Nucleus accumbens (tissue), 56 donors: ENCODE measurements around the gene CATSPER3.

Experiments used
- DNase-seq, 56 donors: peaks; one replicate each; lab custom pipeline; 2025; lab: John Stamatoyannopoulos, UW

CATSPER3 gene

DNA sequence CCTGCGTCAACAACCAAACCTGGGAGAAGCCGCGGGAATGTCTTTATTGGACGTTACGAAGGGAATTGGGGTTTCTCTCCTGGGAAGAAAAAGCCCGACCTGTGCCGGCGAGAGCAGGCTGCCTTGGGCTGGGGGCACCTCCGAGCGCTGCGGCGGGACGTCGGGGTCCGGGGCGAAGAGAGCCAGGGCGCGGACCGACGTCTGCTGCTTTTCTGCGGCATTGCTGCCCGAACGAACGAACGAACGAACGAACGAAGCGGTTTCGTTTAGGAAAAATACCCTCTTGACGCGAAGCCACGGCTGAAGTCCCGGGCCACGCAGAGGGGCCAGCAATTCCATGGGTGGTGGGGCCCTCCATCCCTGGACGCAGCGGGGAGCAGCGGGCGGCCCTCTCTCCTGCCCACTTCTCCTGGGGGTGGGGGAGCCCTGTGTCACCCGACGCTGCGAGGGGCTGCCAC, 71.1 kb downstream of the CATSPER3 start:
- no peak for DNase-seq

DNA sequence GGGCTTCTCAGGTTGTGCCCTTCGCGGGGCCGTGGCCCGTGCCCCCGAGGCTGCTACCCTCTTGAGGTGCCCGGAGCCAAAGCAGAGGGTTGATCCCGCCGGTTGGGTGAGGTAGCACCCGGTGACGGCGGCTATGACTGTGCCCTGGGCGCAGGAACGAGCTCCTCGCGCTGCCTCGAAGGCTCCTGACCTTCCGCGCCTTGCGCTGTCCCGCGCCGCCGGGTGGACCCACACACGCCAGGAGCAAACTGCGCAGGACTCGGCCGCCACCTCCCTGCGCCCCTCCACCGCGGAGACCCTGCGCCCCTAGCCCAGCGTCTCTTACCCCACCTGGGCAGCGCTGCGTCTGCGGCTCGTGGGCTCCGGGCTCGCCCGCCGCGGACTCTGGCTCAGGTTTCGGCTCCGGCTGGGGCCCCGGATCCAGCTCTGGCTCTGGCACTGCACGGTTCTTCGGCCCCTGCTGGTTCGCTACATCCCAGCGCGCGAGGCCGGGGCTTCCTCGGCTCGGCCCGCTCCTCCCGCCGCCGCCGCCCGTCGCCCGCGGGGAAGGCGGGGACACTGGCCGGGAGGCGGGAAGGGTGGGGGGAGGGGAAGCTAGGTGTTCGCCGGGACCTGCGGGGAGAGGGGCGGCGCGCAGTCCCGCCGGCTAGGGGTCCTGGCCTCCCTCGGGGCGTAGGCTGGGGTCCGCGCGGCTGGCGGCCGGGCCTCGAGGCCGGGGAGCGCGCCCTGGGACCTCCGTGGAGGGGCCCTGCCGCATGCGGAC, 71.7 kb downstream of the CATSPER3 start:
- no peak for DNase-seq

DNA sequence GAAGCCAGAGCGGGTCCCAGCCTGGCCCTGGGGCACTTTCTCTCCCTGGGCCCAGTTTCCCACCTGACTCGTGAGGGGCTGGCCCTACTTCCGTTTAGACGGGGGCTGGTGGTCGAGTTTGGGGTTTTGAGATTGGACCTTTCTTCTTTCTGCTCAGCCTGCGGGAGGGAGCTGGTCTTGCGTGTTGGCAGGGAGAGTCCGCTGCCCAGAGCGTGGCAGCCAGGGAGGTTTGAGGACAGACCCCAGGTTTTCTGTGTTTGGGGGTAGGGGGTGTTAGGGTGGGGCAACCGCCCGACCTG, 72.3 kb downstream of the CATSPER3 start:
- no peak for DNase-seq

DNA sequence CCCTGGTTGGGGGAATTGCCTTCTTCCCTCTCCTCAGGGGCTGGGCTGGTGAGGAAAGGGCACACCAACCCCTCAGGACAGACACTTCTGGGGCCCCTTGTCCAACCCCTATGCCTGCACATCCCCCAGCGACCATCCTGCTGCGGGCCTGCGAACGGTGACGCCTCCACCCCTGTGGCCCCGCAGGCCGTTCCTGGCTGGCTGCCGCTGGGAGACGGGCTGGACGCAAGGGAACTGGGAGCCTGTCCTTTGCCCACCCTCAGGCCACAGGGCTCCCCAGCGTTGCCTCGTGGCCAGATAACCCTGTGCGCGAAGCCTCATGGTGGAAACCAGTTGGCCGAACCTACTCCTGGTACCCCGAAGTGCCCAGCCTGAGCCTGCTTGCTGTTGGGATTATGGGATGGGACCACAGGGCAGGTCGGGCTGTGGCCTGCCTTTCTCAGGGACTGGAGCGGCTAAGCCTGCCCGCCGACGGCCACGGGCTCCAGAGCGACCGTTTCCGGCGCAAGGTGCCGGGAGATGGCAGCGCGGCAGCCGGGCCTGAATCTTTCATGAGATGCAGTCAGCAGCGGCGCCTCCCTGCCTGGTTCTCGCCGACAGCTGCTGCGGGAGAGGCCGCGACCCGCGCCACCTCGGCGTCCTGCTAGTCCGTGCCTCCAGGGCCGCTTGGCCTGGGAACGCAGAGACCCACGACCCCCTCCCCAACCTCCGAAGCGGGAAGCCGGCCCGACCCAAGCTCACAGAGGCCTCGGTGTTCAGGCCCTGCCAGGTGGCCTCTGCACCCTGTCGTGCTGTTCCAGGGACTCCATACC, 72.8 kb downstream of the CATSPER3 start:
- no peak for DNase-seq

DNA sequence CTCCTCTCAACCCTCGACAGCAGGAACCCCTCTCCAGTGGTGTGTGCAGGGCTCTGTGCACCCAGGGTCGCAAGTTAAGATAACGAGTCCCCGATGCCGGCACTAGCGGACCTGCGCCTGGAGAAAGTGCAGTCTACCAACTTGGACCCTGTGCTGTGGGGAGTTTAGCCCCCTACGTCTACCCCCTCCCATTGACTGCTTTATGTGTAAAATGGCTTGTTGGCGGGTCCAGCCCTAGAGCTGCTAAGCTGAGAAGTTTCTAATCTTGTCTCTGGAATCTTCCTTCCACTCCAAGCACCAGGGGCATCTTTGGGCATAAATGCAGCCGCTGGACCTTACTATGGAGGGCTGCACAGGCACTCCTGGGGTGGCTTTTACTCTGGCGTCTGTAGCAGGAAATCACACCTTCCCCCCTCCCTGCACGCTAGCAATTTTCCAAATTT, 73.5 kb downstream of the CATSPER3 start:
- DNase-seq, result no peak

DNA sequence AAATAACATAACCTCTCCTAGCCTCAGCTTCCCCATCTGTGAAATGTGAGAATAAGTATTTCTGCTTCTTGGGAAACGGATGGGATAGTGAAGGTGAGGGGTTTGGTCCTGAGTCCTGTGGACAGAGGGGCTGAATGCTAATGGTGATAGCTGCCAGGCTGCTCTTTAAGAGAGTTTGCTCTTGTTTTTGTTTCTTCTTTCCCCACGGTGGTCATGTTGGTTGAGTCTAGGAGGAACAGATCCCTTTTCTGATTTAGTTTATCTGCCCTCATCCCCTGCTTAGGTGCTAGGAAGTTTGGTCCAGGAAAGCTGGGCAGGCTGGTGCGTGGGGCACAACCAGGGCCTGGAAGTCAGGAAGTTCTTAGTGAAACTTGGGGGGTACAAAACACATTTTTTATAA, 74.0 kb downstream of the CATSPER3 start:
- no peak for DNase-seq

DNA sequence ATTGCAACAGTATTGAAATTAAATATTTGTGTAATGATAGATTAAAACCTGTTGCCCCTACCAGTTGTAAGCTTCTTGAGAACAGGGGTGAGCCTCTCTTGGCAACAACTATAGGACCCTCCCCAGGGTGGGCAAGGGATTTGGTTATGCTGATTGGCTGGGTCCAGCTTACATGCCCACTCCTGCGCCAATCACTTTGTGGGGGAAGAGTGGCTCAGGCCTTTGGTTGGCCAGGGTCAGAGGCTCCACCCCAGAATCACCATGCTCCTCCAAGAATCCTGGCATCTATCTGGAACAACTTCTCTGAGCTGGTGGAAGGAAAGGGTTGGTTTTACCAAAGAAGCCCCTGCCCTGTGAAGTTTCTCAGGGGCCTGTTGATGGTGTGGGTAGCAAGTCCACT, 74.9 kb downstream of the CATSPER3 start:
- no peak for DNase-seq

DNA sequence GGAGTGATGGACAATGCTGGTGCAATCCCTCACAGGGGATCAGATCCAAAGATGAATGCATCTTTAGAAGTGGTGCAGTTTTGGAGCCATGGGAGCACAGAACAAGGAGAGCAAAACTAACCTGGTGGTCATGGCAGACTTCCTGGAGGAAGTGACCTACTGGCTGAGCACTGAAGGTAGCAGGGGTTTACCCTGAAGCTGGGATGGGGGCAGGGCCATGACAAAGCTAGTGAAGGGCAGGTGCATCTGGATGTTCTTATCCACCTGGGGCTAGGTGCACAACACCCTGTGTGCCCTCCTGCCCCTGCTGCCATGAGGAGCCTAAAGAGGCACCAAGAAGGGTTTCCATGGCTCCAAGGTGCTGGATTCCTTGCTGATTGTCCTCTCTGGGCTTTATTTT, 77.8 kb downstream of the CATSPER3 start:
- DNase-seq, result no peak

DNA sequence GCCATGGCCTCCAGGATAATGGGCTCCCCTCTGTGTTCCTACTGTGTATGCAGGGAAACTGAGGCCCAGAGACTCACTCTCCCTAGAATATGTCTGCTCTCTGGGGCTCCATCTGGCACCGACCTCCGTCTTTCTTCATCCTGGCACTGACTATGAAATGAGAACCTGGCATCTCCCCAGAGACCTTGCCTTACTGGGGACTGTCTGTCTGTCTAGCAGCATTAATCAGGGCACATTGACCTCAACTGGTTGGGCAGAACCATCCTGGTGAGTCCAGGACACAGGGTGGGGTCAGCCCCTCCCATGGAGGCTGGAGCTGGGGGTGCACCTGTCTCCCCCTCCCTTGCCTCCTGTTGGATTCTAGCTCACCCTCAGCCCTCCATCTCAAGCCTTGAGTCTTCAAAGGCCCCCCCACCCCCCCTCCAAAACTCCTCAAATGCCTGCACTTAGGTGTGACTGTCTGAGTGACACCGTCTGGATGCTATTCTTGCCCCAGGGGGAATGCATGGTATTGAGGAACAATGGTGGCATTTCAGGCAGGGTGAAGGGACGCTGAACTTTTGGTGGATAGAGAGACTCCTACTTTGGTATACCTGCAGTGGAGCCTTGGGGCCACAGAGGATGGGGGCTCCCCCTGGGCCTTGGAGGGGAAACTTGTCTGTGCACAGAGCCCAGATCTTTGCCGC, 79.1 kb downstream of the CATSPER3 start:
- DNase-seq, result no peak

DNA sequence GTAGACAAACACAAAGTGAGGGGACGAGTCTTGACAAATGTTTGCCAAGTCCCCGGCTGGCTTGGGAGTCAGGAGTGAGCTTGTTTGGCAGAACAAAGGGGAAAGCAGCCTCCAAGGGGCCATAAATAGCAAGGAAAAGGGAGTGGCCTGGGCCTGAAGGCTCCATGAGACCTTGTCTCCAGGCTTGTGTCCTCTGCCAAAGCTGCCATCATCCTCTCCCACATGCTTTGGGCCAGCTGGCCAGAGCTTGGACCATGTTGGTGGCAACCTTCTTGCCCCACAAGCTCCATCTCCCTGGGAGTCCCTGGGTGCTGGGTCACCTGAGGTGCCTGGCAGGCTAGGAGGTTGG, 79.6 kb downstream of the CATSPER3 start:
- no peak for DNase-seq

DNA sequence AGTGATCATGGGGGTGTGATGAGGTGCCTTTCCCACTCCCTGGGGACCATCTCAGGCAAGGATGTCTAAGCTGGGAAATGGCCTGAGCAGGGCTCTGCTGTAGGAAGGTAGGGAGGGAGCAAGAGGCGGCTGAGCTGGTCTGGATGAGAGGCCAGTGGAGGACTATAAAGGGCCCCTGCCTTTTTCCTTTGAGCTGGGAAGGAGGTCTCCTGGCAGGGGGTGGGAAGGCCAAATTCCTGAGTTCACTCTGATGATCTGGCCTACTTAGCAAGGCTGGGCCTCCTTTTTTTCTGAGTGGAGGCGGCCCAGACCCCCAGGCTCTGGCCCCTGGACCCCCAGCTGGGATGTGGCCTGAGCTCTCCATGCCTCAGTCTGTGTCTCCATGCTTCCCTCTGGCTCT, 80.6 kb downstream of the CATSPER3 start:
- DNase-seq, result no peak

DNA sequence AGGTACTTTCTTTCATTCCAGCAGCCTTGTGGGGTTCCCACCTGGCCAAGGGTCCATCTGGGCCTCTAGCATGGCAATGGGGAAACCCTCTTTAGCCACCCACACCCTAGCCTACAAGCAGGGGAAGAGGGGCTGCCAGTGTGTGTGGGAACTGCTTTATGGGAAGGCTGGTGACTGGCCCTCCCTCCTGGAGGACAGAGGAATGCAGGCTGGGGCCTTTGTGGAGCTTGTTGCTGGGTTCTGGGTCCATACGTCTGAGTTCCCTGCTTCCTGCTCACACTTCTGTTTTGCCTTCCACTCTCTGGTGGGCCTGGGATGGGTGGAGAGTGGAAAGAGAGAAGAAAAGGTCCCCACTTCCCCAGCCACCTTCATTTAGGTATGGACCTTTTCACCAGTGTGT, 81.2 kb downstream of the CATSPER3 start:
- DNase-seq, result no peak

DNA sequence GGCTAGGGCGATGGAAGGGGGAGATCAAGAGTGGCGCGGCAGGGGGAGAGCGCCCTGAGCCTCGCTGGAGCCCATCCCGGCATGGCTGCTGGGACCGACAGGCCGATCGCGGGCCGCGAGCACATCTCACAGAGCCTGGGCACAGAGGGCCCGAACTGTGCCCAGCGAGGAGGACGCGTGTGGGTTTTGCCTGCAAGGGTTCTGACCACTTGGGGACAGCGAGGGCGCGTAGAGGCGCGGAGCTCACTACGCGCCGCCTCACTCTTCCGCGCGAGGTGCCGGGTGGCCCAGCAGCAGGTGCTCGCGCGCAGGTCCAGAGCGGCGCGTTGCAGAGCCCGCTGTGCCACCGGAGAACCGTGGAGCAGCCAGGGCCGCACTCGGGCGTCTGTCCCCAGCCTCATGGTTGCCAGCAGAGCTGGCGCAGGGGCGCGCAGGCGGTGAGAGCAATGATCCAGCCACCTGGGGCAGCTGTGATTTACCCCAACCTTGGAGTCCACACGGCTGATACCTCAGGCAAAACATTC, 82.6 kb downstream of the CATSPER3 start:
- DNase-seq, result no peak

DNA sequence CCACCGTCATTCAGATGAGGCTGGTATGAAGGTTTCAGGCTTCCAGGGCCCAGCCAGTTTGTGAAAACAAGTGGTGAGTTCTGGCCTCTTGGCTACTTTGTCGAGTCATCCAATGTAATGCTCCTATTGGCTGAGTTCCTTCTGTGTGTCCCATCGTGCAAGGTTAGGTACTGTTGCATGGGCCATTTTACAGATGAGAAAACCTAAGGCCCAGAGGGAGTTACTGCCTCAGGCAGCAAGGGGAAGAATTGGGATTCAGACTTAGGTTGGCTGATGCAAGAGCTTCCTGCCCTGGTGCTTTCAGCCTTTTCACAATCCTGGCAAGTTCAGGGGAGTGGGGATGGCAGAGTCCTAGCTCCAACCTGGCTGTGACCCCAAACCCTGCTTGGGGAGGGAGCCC, 83.7 kb downstream of the CATSPER3 start:
- DNase-seq, result no peak

DNA sequence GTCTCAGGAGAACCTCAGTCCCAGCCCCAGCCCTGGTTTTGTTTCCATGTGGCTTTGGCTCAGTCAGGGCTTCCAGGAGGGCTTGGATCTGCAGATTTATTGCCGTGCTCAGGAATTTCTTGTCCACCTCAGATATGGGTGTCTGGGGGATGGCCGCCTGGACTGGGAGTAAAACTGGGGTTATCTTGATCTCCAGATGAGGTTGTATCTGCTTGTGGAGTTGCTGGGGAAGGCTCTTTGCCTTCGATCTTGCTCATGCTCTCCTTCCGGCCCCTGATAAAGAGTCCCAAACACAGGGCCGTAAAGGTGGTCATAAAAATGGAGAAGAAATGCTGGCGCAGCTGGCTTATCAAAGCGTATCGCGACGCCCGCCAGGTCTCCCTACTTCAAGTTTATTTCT, 84.2 kb downstream of the CATSPER3 start:
- DNase-seq, result no peak

DNA sequence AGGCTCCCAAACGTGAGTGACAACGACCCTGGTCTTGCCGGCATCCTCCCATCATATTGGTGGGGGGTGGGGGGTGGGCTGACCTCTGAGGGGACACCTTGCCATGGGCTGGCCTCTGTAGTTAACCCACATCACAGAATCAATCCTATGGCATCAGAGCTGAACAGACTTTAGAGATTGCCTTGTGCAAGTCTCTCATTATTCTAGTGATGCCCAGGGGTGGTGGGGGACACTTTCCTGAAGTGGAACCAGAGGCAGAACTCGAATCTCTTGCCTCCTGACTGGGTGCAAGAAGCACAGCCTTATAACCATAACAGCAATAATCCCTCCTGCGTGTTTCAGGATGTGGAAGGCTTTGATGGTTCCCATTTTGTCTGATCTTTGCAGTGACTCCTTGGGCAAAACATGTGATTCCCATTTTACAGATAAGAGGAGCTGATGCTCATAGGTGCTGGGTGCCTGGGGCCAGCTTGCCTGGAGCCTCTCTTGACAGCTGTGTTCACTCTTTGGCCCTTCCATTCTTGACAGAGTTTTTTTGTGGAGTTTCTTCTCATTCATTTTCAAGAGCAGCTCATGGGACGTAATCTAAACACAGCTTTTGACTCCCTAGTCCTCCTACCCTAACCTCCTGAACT, 84.9 kb downstream of the CATSPER3 start:
- no peak for DNase-seq

DNA sequence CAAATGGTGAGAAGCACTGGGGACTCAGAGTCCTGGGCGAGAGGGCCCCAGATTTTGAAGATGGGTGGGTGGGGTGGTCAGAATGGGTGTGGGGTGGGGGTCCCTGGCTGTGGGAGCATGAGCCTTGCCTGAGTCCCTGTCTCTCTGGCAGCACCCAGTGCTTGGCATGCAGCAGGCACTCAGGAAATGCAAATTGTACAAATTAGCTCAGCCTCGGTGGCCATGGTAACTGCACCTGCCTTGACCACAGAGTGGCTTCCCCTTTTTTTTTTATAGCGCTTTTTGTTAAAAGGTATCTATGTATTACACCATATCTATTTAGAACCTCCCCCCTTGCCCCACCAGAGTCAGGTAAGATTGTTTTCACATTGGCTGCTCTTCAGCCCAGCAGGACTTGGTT, 85.6 kb downstream of the CATSPER3 start:
- DNase-seq, result no peak

DNA sequence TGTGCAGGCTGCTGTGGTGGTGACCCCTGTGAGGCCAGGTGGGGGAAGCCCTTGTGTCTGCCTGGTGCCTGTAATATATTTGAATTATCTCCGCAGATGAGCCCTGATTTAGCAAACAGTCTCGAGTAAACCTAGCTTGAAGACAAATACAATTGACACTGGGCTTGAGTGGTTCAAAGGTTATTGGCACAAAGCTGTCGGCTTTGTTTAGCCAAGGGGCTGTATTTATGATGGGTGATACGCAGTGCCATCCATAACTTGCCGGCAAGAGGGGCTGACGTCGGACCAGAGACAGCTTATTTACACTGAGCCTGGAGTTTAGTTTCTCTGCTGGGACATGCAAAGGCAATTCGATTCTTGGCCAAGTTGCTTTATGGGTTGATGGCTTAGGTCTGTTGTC, 86.3 kb downstream of the CATSPER3 start:
- no peak for DNase-seq

DNA sequence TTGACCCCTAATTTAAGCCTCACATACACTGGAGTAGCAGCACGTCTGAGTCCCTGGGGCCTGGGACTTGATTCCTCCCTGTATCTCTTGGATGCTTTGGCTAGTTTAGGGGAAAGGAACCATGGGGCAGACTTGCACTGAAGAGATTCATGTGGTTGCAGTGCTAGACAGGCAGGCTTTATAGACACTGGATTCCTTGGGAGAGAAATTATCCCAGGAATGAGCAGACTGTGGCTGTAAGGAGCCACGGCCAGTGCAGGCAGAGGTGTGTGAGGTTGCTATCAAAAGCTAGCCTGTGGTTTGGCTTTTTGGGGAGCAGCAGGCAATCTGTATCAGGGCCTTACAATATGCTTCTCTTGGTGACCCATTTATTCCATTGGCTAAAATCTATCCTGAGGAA, 86.8 kb downstream of the CATSPER3 start:
- no peak for DNase-seq

DNA sequence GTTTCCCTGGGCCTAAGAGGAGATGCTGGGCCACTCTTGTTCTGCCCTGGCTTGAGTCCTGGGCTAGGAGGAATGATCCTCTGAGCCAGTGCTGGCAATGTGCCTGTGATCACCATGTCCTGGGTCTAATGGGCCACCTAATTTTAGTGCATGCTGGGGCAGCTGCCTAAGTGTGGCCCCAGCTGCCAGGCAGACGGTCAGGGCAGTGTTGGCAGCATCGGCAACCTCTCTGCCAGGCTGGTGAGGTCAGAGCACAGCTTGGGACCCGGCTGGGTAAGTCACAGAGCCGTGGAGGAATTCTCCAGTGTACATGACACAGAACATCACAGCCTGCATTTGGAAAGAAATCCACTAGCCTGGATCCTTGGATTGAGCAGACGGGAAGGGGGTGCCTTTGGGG, 87.7 kb downstream of the CATSPER3 start:
- DNase-seq, result no peak
